Dermis lymphatic vessel endothelial cell (primary cell): ENCODE results near the gene PRPF39. TPM values are rescaled to one million over a fixed set of nuclear protein-coding genes. Genes with fewer than 3 reads are reported as not detected.

Experiments
- total RNA-seq: library from RNA; depleted of rRNA; stranded (reverse); fragments of >200 nt; gene quantifications from 2 replicates; pipeline ENCODE4 v1.2.1, GENCODE V29; 2014

PRPF39 gene, protein sequence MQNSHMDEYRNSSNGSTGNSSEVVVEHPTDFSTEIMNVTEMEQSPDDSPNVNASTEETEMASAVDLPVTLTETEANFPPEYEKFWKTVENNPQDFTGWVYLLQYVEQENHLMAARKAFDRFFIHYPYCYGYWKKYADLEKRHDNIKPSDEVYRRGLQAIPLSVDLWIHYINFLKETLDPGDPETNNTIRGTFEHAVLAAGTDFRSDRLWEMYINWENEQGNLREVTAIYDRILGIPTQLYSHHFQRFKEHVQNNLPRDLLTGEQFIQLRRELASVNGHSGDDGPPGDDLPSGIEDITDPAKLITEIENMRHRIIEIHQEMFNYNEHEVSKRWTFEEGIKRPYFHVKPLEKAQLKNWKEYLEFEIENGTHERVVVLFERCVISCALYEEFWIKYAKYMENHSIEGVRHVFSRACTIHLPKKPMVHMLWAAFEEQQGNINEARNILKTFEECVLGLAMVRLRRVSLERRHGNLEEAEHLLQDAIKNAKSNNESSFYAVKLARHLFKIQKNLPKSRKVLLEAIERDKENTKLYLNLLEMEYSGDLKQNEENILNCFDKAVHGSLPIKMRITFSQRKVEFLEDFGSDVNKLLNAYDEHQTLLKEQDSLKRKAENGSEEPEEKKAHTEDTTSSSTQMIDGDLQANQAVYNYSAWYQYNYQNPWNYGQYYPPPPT
- total RNA-seq = 25.8 and 26.8 TPM in 2 replicates

GRCh38 chr14:45083976-45084722 is at the start of gene PRPF39:
Gene PRPF39, plus strand, starts transcription at chr14:45084116. Its CDS starts 11,124 bp downstream, at chr14:45095240.

DNA sequence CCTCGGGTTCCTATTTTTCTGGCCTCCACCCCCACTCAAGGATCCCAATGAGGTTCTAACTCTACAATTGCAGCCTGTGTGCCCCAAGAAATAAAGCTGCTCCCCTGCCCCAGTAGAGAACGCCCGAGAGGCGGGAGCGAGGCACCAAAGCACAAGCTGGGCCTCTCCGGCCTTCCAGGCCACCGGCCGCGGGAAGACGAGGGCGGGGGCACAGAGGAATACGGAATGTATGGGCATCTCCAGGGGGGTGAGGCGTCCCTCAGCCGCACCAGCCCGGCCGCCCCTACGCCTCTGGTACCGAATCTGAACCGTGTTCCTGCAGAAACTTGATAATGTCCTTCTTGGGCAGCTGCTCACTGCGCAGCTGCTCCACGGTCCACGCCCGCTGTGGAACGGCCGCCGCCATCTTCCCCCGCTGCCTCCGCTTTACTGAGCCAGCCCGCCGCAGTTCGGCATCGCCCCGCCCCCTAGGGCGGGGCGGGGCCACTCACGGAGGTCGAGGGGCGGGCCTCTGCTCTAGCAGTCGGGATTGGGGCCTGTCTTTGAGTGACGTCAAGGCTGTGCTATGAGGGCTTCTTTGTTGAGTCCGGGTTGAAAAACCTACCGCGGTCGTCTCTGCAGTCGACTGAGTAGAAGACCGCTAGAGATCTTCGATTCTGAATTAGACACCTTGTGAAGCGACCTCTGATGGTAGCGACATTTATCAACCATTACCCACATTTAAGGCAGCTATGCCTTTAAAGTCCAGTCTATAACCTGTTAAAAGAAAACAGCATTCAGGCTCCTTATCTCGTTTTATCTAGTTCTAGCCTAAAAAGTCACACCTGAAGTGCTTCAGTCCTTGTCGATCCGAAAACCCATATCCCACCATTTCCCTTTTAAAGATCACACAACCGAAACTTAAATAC is 50.4 kb downstream of the PRPF39 start, which contains the start of gene FKBP3:
Gene FKBP3, minus strand, starts transcription at position 431 of the 908 bp plus-strand sequence. Its CDS starts 25 bp downstream, at position 406.

DNA sequence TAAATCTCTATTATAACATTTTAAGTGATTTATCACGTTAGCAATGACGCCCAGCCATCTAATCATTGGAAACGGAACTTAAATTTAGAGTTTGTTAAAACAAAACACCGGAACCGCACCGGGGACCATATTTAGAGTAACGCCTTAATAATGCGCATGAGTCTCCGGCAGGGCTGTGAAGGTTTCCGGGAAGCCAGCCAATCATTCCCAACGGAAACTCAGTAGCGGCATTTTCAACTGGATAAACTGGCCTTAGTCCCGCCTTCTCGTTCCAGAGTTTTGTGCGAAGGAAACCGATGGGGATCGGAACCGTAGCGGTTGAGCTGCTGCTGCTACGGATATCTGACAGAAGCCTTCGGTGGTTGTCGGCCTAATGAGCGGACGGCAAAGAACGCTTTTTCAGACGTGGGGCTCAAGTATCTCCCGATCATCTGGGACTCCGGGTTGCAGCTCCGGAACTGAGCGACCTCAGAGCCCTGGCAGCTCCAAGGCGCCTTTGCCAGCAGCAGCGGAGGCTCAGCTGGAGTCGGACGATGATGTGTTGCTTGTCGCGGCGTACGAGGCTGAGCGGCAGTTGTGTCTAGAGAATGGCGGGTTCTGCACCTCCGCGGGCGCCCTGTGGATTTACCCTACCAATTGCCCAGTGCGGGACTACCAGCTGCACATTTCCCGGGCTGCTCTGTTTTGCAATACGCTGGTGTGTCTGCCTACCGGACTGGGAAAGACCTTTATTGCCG is 51.9 kb downstream of the PRPF39 start, which contains the start of gene FANCM:
Gene FANCM, plus strand, starts transcription at position 272 of the 737 bp plus-strand sequence. Its CDS starts 102 bp downstream, at position 374.

Other genes starting within 250 kb of the PRPF39 start
- 11.1 and 11.8 TPM in 2 replicates for gene KLHL28, start 122.2 kb upstream of the PRPF39 start, total RNA-seq
- 16.3 and 22.0 TPM in 2 replicates for gene TOGARAM1, start 121.9 kb upstream of the PRPF39 start, total RNA-seq
- gene FKBP3, start 50.4 kb downstream of the PRPF39 start, total RNA-seq = 17.8 and 23.0 TPM in 2 replicates
- gene FANCM, start 51.8 kb downstream of the PRPF39 start, total RNA-seq = 7.2 and 7.8 TPM in 2 replicates
- 36.7 and 50.4 TPM in 2 replicates for gene MIS18BP1, start 169.1 kb downstream of the PRPF39 start, total RNA-seq